WTC11 (cell line): ENCODE data around the gene TAF1B. TPM values are rescaled to one million over a fixed set of nuclear protein-coding genes. Genes with fewer than 3 reads are reported as not detected.

Source experiments
- ATAC-seq: fragments of 200-7000 bp; cut with Tn5 transposase; 2 replicates; pipeline ENCODE4 v1.10.0; 2021; ENCODE audit warnings: mild to moderate bottlenecking, moderate library complexity
- CTCF ChIA-PET: fragments of 300-600 bp; sonication (Branson Sonifier 250); formaldehyde crosslinking; loops from one replicate; lab custom pipeline; 2021; ENCODE audit warnings: antibody characterized with exemption; lab: Charles Lee
- POLR2A ChIA-PET: fragments of 350-600 bp; sonication (Branson Sonifier 250); formaldehyde crosslinking; loops from one replicate; lab custom pipeline; 2021; ENCODE audit warnings: antibody characterized with exemption; lab: Charles Lee
- DNase-seq: peaks from one replicate; pipeline ENCODE4 v3.0.0; 2021; ENCODE audit warnings: low spot score
- H3K27ac Mint-ChIP-seq: 2 replicates; pipeline ENCODE4 v1.8.0; 2021; ENCODE audit warnings: mixed read lengths
- H3K27me3 Mint-ChIP-seq: 2 replicates; pipeline ENCODE4 v1.8.0; 2021; ENCODE audit warnings: low read depth, mild to moderate bottlenecking, moderate library complexity, mixed read lengths
- H3K36me3 Mint-ChIP-seq: 2 replicates; pipeline ENCODE4 v1.8.0; 2021; ENCODE audit warnings: mixed read lengths
- H3K4me1 Mint-ChIP-seq: 2 replicates; pipeline ENCODE4 v1.8.0; 2022; ENCODE audit warnings: mixed read lengths
- H3K4me3 Mint-ChIP-seq: 2 replicates; pipeline ENCODE4 v1.8.0; 2021; ENCODE audit warnings: mild to moderate bottlenecking, moderate library complexity, mixed read lengths
- H3K9me3 Mint-ChIP-seq: 2 replicates; pipeline ENCODE4 v1.8.0; 2021; ENCODE audit warnings: mixed read lengths
- CBFB ChIP-seq: sonication (generic); formaldehyde crosslinking; IDR thresholded peaks from 2 replicates; pipeline ENCODE4 v1.8.1; 2022; ENCODE audit warnings: mild to moderate bottlenecking, low read depth, missing genetic modification reagents
- ESRRA ChIP-seq: sonication (generic); formaldehyde crosslinking; IDR thresholded peaks from 2 replicates; pipeline ENCODE4 v1.8.1; 2022; ENCODE audit warnings: mild to moderate bottlenecking, missing genetic modification reagents, borderline replicate concordance
- FOXP1 ChIP-seq: sonication (generic); formaldehyde crosslinking; IDR thresholded peaks from 2 replicates; pipeline ENCODE4 v1.8.0; 2022; ENCODE audit warnings: missing genetic modification reagents, mild to moderate bottlenecking, moderate library complexity, borderline replicate concordance
- GABPB1 ChIP-seq: sonication (generic); formaldehyde crosslinking; IDR thresholded peaks from 2 replicates; pipeline ENCODE4 v1.8.1; 2023; ENCODE audit warnings: mild to moderate bottlenecking, missing genetic modification reagents
- IRF2 ChIP-seq: sonication (generic); formaldehyde crosslinking; IDR thresholded peaks from 2 replicates; pipeline ENCODE4 v1.8.0; 2022; ENCODE audit warnings: low read depth, missing genetic modification reagents, borderline replicate concordance
- JUN ChIP-seq: sonication (generic); formaldehyde crosslinking; IDR thresholded peaks from 2 replicates; pipeline ENCODE4 v1.8.0; 2023; ENCODE audit warnings: mild to moderate bottlenecking, missing genetic modification reagents
- MYBL2 ChIP-seq: sonication (generic); formaldehyde crosslinking; IDR thresholded peaks from 2 replicates; pipeline ENCODE4 v1.8.1; 2023; ENCODE audit warnings: mild to moderate bottlenecking, moderate library complexity, missing genetic modification reagents
- NFYB ChIP-seq: sonication (generic); formaldehyde crosslinking; conservative IDR thresholded peaks from 2 replicates; pipeline ENCODE4 v1.8.0; 2022; ENCODE audit warnings: low read depth, missing genetic modification reagents
- NR3C1 ChIP-seq: sonication (generic); formaldehyde crosslinking; conservative IDR thresholded peaks from 2 replicates; pipeline ENCODE4 v1.8.1; 2023; ENCODE audit warnings: low read depth, mild to moderate bottlenecking, missing genetic modification reagents
- RELA ChIP-seq: sonication (generic); formaldehyde crosslinking; IDR thresholded peaks from 2 replicates; pipeline ENCODE4 v1.8.1; 2022; ENCODE audit warnings: missing genetic modification reagents, mild to moderate bottlenecking, borderline replicate concordance
- TEAD1 ChIP-seq: sonication (generic); formaldehyde crosslinking; IDR thresholded peaks from 2 replicates; pipeline ENCODE4 v1.8.0; 2022; ENCODE audit warnings: mild to moderate bottlenecking, missing genetic modification reagents
- ZBTB21 ChIP-seq: sonication (generic); formaldehyde crosslinking; IDR thresholded peaks from 2 replicates; pipeline ENCODE4 v1.8.1; 2023; ENCODE audit warnings: mild to moderate bottlenecking, missing genetic modification reagents, borderline replicate concordance
- ZNF121 ChIP-seq: sonication (generic); formaldehyde crosslinking; IDR thresholded peaks from 2 replicates; pipeline ENCODE4 v1.8.0; 2023; ENCODE audit warnings: missing genetic modification reagents
- ZNF219 ChIP-seq: sonication (generic); formaldehyde crosslinking; IDR thresholded peaks from 2 replicates; pipeline ENCODE4 v1.8.0; 2023; ENCODE audit warnings: missing genetic modification reagents, mild to moderate bottlenecking, borderline replicate concordance
- ZNF671 ChIP-seq: fragments of 250-450 bp; sonication (Bioruptor Pico); IDR thresholded peaks from 2 replicates; pipeline ENCODE4 v1.8.0; 2021; ENCODE audit warnings: mild to moderate bottlenecking
- total RNA-seq: library from RNA; stranded (reverse); gene quantifications from 3 replicates; pipeline ENCODE4 v1.2.3, GENCODE V29; 2021
- TF ChIP-seq, protein P1 (sequence below): fragments of 250-450 bp; sonication (Bioruptor Pico); IDR thresholded peaks from 2 replicates; pipeline ENCODE4 v1.9.0; 2021; ENCODE audit warnings: mild to moderate bottlenecking, borderline replicate concordance
- TF ChIP-seq, protein P2 (sequence below): sonication (generic); formaldehyde crosslinking; IDR thresholded peaks from 2 replicates; pipeline ENCODE4 v1.8.1; 2023; ENCODE audit warnings: mild to moderate bottlenecking, missing genetic modification reagents
- TF ChIP-seq, protein P3 (sequence below): sonication (generic); formaldehyde crosslinking; IDR thresholded peaks from 2 replicates; pipeline ENCODE4 v1.8.0; 2022; ENCODE audit warnings: missing genetic modification reagents
- TF ChIP-seq, protein P4 (sequence below): sonication (generic); formaldehyde crosslinking; IDR thresholded peaks from 2 replicates; pipeline ENCODE4 v1.8.1; 2023; ENCODE audit warnings: mild to moderate bottlenecking, missing genetic modification reagents, moderate library complexity

The TAF1B gene
- total RNA-seq, 1 experiment from 2014 or later: 28.8 TPM

DNA sequence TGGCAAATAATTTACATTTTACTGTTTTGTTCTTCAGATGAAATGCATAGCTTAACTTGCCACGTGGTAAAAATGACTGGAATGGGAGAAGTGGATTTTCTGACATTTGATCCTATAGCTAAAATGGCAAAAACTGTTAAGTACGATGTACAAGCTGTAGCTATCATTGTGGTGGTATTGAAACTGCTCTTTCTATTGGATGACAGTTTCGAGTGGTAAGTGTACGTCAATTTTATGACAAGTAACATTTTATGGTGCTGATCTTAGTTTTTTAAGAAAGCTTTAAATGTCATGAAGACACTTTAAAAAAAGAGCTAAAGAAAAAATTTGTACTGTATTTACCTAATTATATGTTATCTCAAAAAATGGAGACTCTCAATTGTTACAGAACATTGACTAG is 67.4 kb downstream of the TAF1B start (continued):
- TF ChIP-seq ZNF671 (CRISPR knock-in tag) (no peak), GABPB1 (no peak)

DNA sequence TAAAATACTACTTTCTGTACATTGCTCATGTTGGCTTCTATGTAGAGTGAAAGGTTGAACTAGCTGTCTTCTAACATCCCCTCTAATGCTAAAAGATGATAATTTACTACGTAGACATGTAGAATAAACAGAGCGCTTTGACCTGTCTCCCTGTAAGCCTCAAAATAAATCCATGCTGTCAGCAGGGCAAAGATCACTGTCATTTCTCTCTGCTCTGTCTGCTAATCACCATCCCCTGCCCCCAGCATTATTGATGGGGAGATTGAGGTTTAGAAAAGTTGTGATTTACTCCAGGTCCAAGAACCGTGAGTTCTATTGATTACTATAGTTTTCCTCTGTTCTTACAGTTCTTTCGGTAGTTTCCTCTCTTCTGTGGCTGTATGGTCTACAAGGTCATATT is 69.2 kb downstream of the TAF1B start:
- ChIA-PET POLR2A (no interaction called here), CTCF (no interaction called here)
- Mint-ChIP-seq H3K27ac (no peak overlapping the region), H3K4me3 (no peak overlapping the region), H3K4me1 (no peaks in the 10 kb centered on the region), H3K36me3 (peaks cover 14% of the 10 kb centered on the region), H3K27me3 (no peaks in the 10 kb centered on the region), H3K9me3 (no peaks in the 10 kb centered on the region)
- no peak for DNase-seq
- TF ChIP-seq RELA (CRISPR knock-in tag) (no peak), NFYB (CRISPR knock-in tag) (no peak), IRF2 (CRISPR knock-in tag) (no peak), FOXP1 (CRISPR knock-in tag) (no peak), MYBL2 (CRISPR knock-in tag) (no peak), ZNF219 (no peak), GABPB1 (no peak), NR3C1 (CRISPR knock-in tag) (no peak), ZNF121 (CRISPR knock-in tag) (no peak), ZBTB21 (CRISPR knock-in tag) (no peak), CBFB (CRISPR knock-in tag) (no peak), JUN (CRISPR knock-in tag) (no peak), TEAD1 (no peak), ESRRA (CRISPR knock-in tag) (no peak)
- TF ChIP-seq, protein P1, sequence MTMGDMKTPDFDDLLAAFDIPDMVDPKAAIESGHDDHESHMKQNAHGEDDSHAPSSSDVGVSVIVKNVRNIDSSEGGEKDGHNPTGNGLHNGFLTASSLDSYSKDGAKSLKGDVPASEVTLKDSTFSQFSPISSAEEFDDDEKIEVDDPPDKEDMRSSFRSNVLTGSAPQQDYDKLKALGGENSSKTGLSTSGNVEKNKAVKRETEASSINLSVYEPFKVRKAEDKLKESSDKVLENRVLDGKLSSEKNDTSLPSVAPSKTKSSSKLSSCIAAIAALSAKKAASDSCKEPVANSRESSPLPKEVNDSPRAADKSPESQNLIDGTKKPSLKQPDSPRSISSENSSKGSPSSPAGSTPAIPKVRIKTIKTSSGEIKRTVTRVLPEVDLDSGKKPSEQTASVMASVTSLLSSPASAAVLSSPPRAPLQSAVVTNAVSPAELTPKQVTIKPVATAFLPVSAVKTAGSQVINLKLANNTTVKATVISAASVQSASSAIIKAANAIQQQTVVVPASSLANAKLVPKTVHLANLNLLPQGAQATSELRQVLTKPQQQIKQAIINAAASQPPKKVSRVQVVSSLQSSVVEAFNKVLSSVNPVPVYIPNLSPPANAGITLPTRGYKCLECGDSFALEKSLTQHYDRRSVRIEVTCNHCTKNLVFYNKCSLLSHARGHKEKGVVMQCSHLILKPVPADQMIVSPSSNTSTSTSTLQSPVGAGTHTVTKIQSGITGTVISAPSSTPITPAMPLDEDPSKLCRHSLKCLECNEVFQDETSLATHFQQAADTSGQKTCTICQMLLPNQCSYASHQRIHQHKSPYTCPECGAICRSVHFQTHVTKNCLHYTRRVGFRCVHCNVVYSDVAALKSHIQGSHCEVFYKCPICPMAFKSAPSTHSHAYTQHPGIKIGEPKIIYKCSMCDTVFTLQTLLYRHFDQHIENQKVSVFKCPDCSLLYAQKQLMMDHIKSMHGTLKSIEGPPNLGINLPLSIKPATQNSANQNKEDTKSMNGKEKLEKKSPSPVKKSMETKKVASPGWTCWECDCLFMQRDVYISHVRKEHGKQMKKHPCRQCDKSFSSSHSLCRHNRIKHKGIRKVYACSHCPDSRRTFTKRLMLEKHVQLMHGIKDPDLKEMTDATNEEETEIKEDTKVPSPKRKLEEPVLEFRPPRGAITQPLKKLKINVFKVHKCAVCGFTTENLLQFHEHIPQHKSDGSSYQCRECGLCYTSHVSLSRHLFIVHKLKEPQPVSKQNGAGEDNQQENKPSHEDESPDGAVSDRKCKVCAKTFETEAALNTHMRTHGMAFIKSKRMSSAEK (CRISPR knock-in tag): no peak
- TF ChIP-seq, protein P2, sequence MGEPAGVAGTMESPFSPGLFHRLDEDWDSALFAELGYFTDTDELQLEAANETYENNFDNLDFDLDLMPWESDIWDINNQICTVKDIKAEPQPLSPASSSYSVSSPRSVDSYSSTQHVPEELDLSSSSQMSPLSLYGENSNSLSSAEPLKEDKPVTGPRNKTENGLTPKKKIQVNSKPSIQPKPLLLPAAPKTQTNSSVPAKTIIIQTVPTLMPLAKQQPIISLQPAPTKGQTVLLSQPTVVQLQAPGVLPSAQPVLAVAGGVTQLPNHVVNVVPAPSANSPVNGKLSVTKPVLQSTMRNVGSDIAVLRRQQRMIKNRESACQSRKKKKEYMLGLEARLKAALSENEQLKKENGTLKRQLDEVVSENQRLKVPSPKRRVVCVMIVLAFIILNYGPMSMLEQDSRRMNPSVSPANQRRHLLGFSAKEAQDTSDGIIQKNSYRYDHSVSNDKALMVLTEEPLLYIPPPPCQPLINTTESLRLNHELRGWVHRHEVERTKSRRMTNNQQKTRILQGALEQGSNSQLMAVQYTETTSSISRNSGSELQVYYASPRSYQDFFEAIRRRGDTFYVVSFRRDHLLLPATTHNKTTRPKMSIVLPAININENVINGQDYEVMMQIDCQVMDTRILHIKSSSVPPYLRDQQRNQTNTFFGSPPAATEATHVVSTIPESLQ (CRISPR knock-in tag): no peak
- TF ChIP-seq, protein P3, sequence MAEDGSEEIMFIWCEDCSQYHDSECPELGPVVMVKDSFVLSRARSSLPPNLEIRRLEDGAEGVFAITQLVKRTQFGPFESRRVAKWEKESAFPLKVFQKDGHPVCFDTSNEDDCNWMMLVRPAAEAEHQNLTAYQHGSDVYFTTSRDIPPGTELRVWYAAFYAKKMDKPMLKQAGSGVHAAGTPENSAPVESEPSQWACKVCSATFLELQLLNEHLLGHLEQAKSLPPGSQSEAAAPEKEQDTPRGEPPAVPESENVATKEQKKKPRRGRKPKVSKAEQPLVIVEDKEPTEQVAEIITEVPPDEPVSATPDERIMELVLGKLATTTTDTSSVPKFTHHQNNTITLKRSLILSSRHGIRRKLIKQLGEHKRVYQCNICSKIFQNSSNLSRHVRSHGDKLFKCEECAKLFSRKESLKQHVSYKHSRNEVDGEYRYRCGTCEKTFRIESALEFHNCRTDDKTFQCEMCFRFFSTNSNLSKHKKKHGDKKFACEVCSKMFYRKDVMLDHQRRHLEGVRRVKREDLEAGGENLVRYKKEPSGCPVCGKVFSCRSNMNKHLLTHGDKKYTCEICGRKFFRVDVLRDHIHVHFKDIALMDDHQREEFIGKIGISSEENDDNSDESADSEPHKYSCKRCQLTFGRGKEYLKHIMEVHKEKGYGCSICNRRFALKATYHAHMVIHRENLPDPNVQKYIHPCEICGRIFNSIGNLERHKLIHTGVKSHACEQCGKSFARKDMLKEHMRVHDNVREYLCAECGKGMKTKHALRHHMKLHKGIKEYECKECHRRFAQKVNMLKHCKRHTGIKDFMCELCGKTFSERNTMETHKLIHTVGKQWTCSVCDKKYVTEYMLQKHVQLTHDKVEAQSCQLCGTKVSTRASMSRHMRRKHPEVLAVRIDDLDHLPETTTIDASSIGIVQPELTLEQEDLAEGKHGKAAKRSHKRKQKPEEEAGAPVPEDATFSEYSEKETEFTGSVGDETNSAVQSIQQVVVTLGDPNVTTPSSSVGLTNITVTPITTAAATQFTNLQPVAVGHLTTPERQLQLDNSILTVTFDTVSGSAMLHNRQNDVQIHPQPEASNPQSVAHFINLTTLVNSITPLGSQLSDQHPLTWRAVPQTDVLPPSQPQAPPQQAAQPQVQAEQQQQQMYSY: no peak
- TF ChIP-seq, protein P4, sequence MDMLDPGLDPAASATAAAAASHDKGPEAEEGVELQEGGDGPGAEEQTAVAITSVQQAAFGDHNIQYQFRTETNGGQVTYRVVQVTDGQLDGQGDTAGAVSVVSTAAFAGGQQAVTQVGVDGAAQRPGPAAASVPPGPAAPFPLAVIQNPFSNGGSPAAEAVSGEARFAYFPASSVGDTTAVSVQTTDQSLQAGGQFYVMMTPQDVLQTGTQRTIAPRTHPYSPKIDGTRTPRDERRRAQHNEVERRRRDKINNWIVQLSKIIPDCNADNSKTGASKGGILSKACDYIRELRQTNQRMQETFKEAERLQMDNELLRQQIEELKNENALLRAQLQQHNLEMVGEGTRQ: no peak
- ATAC-seq: no peak
